Mesendoderm (in vitro differentiated cells): ENCODE results near the gene CTNNA3. TPM values are rescaled to one million over a fixed set of nuclear protein-coding genes. Genes with fewer than 3 reads are reported as not detected.

ENCODE experiments used
- DNase-seq: peaks from one replicate; pipeline ENCODE4 v3.0.0; 2013
- H2AK5ac ChIP-seq: 2 replicates; pipeline ENCODE4 v1.6.1; 2013; ENCODE audit warnings: low read length, inconsistent platforms
- H2BK120ac ChIP-seq: 2 replicates; pipeline ENCODE4 v1.6.1; 2013; ENCODE audit warnings: low read depth, mild to moderate bottlenecking, low read length, moderate library complexity, mixed read lengths
- H2BK15ac ChIP-seq: replicated peaks from 2 replicates; pipeline ENCODE4 v1.6.1; 2013; ENCODE audit warnings: low read depth, mild to moderate bottlenecking, moderate library complexity
- H2BK5ac ChIP-seq: 2 replicates; pipeline ENCODE4 v1.6.1; 2013; ENCODE audit warnings: low read length, inconsistent platforms
- H3K18ac ChIP-seq: 2 replicates; pipeline ENCODE4 v1.6.1; 2013; ENCODE audit warnings: mild to moderate bottlenecking, low read length, mixed read lengths
- H3K23ac ChIP-seq: one replicate; pipeline ENCODE4 v1.6.1; 2013; ENCODE audit warnings: low read length
- H3K27ac ChIP-seq: 2 replicates; pipeline ENCODE4 v1.5.1; 2013; ENCODE audit warnings: low read depth, mild to moderate bottlenecking, inconsistent platforms, low read length, moderate library complexity
- H3K27me3 ChIP-seq: 2 replicates; pipeline ENCODE4 v1.6.1; 2013; ENCODE audit warnings: low read length, control low read depth, mild to moderate bottlenecking, inconsistent platforms; ENCODE audit not compliant: insufficient read depth, poor library complexity
- H3K36me3 ChIP-seq: 2 replicates; pipeline ENCODE4 v1.6.1; 2013; ENCODE audit warnings: low read length, inconsistent platforms; ENCODE audit not compliant: control insufficient read depth, insufficient read depth
- H3K4ac ChIP-seq: one replicate; pipeline ENCODE4 v1.6.1; 2013; ENCODE audit warnings: low read depth, mild to moderate bottlenecking, low read length, moderate library complexity
- H3K4me1 ChIP-seq: 2 replicates; pipeline ENCODE4 v1.6.1; 2013; ENCODE audit warnings: low read depth, low read length, inconsistent platforms; ENCODE audit not compliant: control insufficient read depth
- H3K4me2 ChIP-seq: 2 replicates; pipeline ENCODE4 v1.6.1; 2013; ENCODE audit warnings: low read length
- H3K4me3 ChIP-seq: 2 replicates; pipeline ENCODE4 v1.5.1; 2013; ENCODE audit warnings: mild to moderate bottlenecking, low read length
- H3K56ac ChIP-seq: one replicate; pipeline ENCODE4 v1.6.1; 2013; ENCODE audit warnings: low read length
- H3K79me1 ChIP-seq: 2 replicates; pipeline ENCODE4 v1.6.1; 2013; ENCODE audit warnings: low read length, inconsistent platforms
- H3K79me2 ChIP-seq: 2 replicates; pipeline ENCODE4 v1.6.1; 2013; ENCODE audit warnings: mild to moderate bottlenecking, low read length; ENCODE audit not compliant: control insufficient read depth, insufficient read depth
- H3K9ac ChIP-seq: 2 replicates; pipeline ENCODE4 v1.6.1; 2013; ENCODE audit warnings: low read length, inconsistent platforms
- H4K5ac ChIP-seq: one replicate; pipeline ENCODE4 v1.6.1; 2013; ENCODE audit warnings: low read length
- H4K8ac ChIP-seq: one replicate; pipeline ENCODE4 v1.6.1; 2013; ENCODE audit warnings: low read depth, mild to moderate bottlenecking, control low read depth, low read length, moderate library complexity
- small RNA-seq: library from polyadenylated mRNA; stranded (forward); fragments of <200 nt; extraction: miRNeasy Mini kit (QIAGEN cat#:217004); gene quantifications from one replicate; pipeline ENCODE3, GENCODE V24; 2013; ENCODE audit not compliant: insufficient read depth

Gene CTNNA3

GRCh38 chr10:65864036-65864435, 1832.0 kb downstream of the CTNNA3 start:
- no peak overlapping the region for H2BK15ac ChIP-seq
- no peak overlapping the region for H3K27ac ChIP-seq
- H3K27me3 ChIP-seq: no peaks in the 10 kb centered on the region
- H3K56ac ChIP-seq: no peak overlapping the region
- no peaks in the 10 kb centered on the region for H3K36me3 ChIP-seq
- no peak overlapping the region for H3K18ac ChIP-seq
- no peak overlapping the region for H3K4me3 ChIP-seq
- H3K4ac ChIP-seq: no peak overlapping the region
- no peak overlapping the region for H3K4me2 ChIP-seq
- no peak overlapping the region for H2AK5ac ChIP-seq
- no peak overlapping the region for H2BK5ac ChIP-seq
- no peak overlapping the region for H3K9ac ChIP-seq
- no peak overlapping the region for H4K8ac ChIP-seq
- no peak for DNase-seq
- no peaks in the 10 kb centered on the region for H3K79me2 ChIP-seq
- no peaks in the 10 kb centered on the region for H3K4me1 ChIP-seq
- no peak overlapping the region for H2BK120ac ChIP-seq
- H3K23ac ChIP-seq: no peak overlapping the region
- no peaks in the 10 kb centered on the region for H3K79me1 ChIP-seq
- no peak overlapping the region for H4K5ac ChIP-seq

Small RNA genes within 50 kb of the gene (small RNA-seq; reads per million reads assigned to genes)
- not detected for gene AL607023.1
- not detected for gene MIR7151
